Fibroblast of peridontal ligament (primary cell): ENCODE results near the gene PRKCA.

Experiments
- DNase-seq: peaks from one replicate; pipeline ENCODE4 v3.0.0-alpha.2; 2010; ENCODE audit errors: extremely low read depth

The PRKCA gene

GRCh38 chr17:66803474-66803951 is 501.1 kb downstream of the PRKCA start:
- no peak for DNase-seq

DNA sequence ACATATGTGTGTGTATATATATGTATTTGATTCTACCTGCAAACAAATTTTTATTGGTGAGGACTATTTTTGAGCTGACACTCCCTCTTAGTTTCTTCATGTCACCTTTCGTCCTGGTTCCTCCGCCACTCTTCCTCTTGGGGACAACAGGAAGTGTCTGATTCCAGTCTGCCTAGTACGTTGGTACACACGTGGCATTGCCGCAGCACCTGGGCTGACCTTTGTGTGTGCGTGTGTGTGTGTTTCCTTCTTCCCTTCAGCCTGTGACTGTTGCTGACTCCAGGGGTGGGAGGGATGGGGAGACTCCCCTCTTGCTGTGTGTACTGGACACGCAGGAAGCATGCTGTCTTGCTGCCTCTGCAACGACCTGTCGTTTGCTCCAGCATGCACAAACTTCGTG is 503.2 kb downstream of the PRKCA start:
- DNase-seq = no peak

- DNase-seq = no peak
Observed at GRCh38 chr17:66807182-66807581, 504.8 kb downstream of the PRKCA start.

DNA sequence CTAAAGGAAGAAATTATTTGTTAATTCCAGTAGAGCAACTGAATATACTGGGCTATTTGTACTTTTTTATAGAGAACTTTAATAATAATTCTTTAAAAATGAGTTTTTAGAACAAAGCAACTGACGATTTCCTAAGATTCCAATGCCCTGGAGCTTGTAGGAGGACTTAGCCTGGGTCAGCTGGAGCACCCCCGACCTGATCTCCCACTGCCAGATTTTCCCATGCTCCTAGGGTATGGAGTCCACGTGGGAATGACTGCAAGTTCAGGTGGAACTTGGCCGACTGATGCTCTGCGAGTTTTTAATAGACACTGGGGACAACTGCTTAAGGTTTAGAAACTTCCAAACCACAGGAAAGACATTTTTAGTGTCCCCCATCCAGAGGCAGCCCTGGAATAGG is 507.0 kb downstream of the PRKCA start:
- no peak for DNase-seq

DNA sequence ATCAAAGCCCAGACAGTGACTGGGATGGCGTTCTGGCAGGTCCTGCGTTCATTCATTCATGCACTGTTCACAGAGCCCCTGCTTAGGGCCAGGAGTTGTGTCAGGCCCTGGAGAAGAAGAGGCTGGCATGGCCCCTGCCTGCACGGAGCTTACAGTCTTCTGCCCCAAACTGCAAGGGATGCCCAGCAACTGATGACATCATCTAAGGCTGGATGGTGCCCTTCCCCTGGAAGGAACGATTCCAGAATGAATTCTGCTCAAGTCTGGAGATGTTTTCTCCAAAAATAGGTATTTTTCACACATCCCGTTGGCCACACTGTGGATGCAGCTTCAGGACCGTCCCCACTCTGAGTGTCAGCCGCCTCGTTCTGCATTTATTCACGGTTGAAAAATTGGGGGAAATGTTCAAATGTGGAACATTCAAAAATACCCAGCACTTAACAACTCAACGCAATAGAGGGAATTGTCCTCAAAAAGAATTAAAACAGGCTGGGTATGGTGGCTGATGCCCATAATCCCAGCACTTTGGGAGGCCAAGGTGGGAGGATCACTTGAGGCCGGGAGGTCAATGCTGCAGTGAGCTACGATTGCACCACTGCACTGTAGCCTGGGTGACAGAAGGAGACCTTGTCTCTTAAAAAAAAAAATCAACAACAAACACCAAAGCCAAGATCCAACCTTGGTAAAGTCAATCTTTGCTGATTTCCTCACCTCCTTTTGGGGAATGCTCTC is 508.7 kb downstream of the PRKCA start:
- no peak for DNase-seq

DNA sequence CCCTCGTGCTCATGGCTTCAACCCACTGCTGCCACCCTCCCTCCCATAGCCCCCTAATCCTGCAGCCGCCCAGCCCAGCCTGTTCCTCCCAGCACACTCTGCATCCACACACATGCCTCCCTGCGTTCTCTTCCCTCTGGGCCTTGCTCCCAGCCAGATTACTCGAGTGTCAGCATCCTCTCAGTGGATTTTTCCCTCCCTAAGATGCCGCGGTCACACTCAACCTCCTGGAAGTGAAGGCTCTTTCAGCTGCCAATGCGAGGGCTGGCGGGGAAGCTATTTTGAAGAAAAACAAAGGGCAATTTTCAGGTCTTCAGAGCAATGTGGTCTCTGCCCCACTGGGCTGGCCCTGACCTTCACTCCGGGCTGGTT is 509.3 kb downstream of the PRKCA start:
- no peak for DNase-seq

GRCh38 chr17:66812571-66812970 is 510.2 kb downstream of the PRKCA start:
- DNase-seq = no peak

- no peak for DNase-seq
Observed at GRCh38 chr17:66813296-66813695, 510.9 kb downstream of the PRKCA start.

DNA sequence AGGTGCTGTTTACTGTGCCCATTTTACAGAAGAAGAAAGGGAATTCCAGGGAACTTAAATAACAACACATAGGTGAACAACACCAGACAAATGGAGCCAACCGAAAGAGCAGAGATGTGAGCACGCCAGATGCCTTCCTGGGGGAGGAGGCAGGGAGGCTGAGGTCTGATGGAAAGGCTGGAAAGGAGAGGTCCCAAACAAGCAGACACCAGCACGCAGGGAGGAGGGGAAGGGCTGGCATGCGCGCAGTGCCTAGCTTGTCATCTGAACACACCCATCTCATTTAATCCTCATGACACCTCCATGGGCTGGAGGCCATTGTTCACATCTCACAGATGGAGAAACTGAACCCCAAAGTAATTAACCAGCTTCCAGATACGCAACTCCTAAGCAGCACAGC is 511.6 kb downstream of the PRKCA start:
- no peak for DNase-seq

- no peak for DNase-seq
Observed at GRCh38 chr17:66814570-66814969, 512.2 kb downstream of the PRKCA start.

DNA sequence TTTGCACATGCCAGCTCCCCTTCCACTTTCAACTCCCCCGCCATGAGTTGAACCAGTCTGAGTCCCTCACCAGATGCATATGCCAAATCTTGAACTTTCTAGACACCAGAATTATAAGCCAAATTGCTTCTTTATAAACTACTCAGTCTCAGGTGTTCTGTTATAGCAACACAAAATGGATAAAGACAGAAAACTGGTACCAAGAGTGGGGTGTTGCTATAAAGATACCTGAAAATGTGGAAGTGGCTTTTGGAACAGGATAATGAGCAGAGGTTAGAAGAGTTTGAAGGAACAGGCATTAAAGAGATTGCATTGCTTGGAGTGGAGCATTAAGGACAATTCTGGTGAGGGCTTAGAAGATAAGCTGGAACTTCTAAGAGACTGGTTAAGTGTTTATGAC is 515.3 kb downstream of the PRKCA start:
- no peak for DNase-seq

- no peak for DNase-seq
Observed at GRCh38 chr17:66819466-66819865, 517.1 kb downstream of the PRKCA start.

DNA sequence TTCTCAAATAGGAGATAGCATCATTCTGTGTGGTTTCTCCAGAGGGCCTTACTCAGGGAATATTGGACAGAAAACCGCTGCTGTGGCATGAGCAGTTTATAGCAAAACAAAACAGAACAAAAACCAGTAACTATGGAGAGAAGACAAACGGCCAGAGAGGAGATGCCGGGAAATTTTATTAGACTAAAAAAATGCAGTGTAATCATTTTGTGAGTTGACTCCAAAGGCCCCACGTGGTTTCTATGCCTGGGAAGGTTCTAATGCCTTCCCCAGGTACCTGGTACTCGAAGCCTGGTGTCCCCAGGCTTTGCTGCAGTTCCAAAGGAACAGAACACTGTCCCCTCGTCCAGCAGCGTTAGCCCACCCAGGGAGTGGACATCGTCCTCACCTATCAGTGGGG is 519.6 kb downstream of the PRKCA start:
- no peak for DNase-seq

- no peak for DNase-seq
Observed at GRCh38 chr17:66826856-66827255, 524.4 kb downstream of the PRKCA start.

DNA sequence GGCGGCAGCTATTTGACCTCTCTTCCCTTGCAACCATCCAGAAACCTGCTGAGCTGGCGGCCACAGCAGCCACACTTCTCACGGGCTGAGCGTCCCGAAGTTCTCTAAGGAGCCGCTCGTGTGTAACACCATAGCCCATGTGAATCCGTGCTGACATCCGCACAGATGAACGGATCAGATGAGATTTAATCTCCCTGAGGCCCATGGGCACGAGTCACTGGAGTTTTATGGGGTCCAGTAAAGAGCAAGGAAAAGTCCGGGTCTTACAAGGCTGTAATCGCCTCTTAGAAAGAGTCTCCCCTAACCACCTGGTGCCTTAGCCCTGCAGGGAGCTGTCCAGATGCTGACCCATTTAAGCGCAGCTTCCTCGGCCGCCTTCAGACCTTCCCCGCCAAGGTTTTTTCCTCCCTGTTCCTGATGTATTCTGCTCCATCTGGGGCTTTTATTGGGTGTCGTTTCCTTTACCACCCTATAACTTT is 527.0 kb downstream of the PRKCA start:
- DNase-seq = peak; percentile 70

- DNase-seq = peak; percentile 5
Observed at GRCh38 chr17:66829883-66830282, 527.5 kb downstream of the PRKCA start.

DNA sequence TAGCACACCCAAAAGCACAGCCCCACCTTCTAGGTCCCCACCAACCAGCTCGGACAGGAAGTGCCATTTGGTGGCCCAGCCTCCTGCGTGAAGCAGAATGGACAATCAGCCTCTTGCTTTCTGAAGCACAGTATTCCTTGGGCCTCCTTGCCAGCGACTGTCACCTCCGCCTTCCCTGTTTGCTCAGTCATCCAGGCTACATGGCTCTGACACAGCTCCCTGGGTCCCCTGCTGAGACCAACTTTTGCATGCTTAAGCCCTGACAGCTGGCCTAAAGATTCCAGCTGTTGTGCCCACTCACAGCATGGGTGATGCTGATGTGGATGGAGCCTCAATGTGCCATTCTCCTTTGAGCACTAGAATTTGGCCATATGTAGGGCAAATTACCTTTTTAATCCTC is 528.0 kb downstream of the PRKCA start:
- no peak for DNase-seq

DNA sequence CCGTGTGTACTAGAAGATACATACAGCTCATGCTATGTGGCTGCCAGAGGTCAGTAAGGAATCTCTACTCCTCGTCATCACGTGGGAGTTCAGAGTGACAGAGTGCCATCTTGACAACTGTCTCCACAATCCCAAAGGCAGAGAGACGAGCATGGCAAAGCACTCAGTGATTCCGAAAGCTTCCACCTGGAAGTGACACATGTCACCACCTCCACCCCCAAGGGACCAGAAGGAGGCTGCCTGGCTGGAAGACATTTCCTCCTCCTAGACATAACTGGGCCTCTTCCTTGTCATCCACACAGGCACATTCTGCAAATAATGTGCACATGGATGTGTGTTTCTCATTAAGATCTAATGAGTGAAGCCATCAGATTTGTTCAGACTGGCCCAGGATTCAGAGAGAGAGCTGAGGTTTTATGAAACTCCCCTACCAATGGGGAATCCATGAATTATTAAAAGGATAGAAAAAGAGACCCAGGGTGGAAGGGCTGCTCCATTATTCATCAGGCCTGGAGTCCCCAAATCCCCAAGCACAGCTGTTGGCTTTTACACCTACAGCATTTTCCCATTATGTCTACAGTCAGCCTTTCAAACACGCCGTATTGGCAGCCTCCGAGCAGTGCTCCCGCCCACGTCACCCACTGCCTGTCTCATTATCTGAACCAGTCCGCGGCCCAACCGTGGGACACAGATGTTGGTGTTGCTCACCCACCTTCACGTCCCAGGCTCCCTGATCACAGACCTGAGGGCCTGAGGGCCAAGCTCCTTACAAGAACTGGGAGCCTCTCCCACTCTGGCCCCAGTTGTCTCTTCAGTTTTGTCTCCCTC is 529.2 kb downstream of the PRKCA start:
- DNase-seq = no peak

- no peak for DNase-seq
Observed at GRCh38 chr17:66833201-66833600, 530.8 kb downstream of the PRKCA start.

- no peak for DNase-seq
Observed at GRCh38 chr17:66834426-66834918, 532.1 kb downstream of the PRKCA start.

DNA sequence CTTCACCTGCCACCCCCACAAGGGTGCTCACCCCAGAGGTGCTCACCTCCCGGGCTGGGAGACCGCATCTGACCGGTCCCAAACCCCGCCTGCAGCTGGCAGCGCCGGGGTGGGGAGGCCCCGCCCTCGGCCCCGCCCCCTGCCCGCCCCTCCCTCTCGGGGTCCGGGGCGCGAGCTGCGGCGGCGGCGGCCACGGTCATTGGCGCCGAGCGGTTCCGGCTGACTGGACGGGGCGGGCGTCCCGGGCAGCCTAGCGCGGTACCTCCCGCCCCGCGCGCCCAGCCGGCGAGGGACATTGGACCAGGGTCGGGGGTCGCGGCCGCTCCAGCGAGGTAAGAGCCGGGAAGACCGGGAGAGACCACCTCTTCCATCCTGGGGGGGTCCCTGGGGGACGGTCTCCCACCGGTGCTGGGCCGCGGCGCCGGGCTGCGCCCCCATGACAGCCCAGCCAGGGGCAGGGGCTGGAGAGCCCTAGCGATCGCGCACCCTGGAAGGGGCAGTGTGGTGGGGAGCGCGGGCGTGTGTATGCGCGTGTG is 532.6 kb downstream of the PRKCA start, which contains the start of gene CACNG5:
Gene CACNG5 (plus strand): TSS at position 199 of the 536 bp plus-strand sequence. CDS start 42,216 bp downstream, outside the sequence.
- DNase-seq = no peak

DNA sequence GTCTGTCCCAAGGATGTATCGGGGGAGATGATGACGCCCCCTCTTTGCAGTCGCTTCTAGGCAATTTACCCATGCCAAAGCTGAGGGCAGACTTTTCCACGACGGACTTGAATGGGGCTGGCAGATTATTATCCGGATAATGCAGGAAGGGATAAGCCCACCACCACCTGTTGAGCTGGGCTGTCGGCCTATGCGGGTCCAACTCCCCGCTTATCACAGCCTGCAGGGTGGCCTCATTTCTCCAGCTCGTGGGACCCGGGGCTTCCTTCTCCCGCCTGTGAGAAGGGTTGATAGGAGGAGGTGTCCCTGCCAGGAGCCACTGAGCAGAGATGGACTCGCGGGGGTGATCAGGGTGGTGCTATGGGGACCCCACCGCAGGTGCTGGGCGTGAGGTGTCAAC is 533.1 kb downstream of the PRKCA start:
- no peak for DNase-seq
